K562 (cell line): ENCODE data around the gene TP53RK. TPM values are rescaled to one million over a fixed set of nuclear protein-coding genes. Genes with fewer than 3 reads are reported as not detected.

Experiments used
- ATAC-seq: fragments of 200-7000 bp; cut with Tn5 transposase; 3 replicates; pipeline ENCODE4 v1.9.1; 2020; ENCODE audit warnings: moderate library complexity
- BruUV-seq: library from RNA; stranded (reverse); fragments of 400-500 nt; replicated peaks from 2 replicates; lab custom pipeline; 2021; lab: Mats Ljungman, UMichigan
- CTCF ChIA-PET: fragments of 300-600 bp; formaldehyde crosslinking; extraction: SDS; loops from one replicate; lab custom pipeline; 2021; ENCODE audit warnings: low intra/inter-chr PET ratio; lab: Yijun Ruan, JAX
- POLR2A ChIA-PET: fragments of 300-600, 350-650 bp; sonication (Branson Sonifier 250); formaldehyde crosslinking; extraction: SDS; loops from one replicate; lab custom pipeline; 2021; ENCODE audit warnings: antibody characterized with exemption, inconsistent platforms; lab: Yijun Ruan, JAX
- DNase-seq, 4 experiments: peaks; one replicate each; pipeline versions ENCODE4 v3.0.0 to v3.0.0-alpha.2; 2011 to 2018; ENCODE audit warnings: low spot score in 3 of 4, mixed read lengths in 3 of 4; ENCODE audit errors: extremely low read depth in 1 of 4
- FAIRE-seq: peaks from 2 replicates; lab custom pipeline; 2011; peaks lifted over from hg19 to GRCh38; lab: Jason Lieb, UNC
- H2AFZ ChIP-seq: 2 replicates; pipeline ENCODE4 v1.6.0; 2011; ENCODE audit warnings: low read depth, low read length, control low read depth, inconsistent platforms
- H3K27ac ChIP-seq: fragments of 200-600 bp; 3 replicates; pipeline ENCODE4 v1.8.0; 2011; ENCODE audit warnings: low read depth, mild to moderate bottlenecking, control low read depth, inconsistent platforms, low read length, moderate library complexity, mixed read lengths; ENCODE audit errors: extremely low read depth
- H3K27me3 ChIP-seq, 2 experiments: fragments of 300-600 bp in 1 of 2; 2 replicates in 1 of 2; 3 replicates in 1 of 2; pipeline versions ENCODE4 v1.6.0 to v1.8.0; 2011; ENCODE audit warnings: inconsistent platforms in 2 of 2, low read length in 2 of 2, mild to moderate bottlenecking in 1 of 2, mixed read lengths in 1 of 2, moderate library complexity in 1 of 2; ENCODE audit not compliant: control insufficient read depth in 2 of 2, insufficient read depth in 2 of 2
- H3K36me3 ChIP-seq: fragments of 300-600 bp; 3 replicates; pipeline ENCODE4 v1.8.0; 2011; ENCODE audit warnings: mild to moderate bottlenecking, low read length, inconsistent platforms; ENCODE audit not compliant: control insufficient read depth, insufficient read depth
- H3K4me1 ChIP-seq, 2 experiments: fragments of 200-600 bp in 1 of 2; replicated peaks in 1 of 2; 2 replicates in 1 of 2; 3 replicates in 1 of 2; pipeline versions ENCODE4 v1.5.1 to v1.8.0; 2011; ENCODE audit warnings: inconsistent platforms in 2 of 2, low read length in 2 of 2, mild to moderate bottlenecking in 1 of 2, mixed read lengths in 1 of 2, moderate library complexity in 1 of 2; ENCODE audit not compliant: control insufficient read depth in 2 of 2, insufficient read depth in 2 of 2
- H3K4me2 ChIP-seq: 2 replicates; pipeline ENCODE4 v1.6.1; 2011; ENCODE audit warnings: low read length, control low read depth, inconsistent platforms, mixed read lengths; ENCODE audit not compliant: insufficient read depth
- H3K4me3 ChIP-seq: fragments of 200-600 bp; sonication (generic), shearing (Covaris generic); 2 replicates; pipeline ENCODE4 v1.5.1; 2016; ENCODE audit warnings: control low read depth, inconsistent platforms
- H3K79me2 ChIP-seq: fragments of 200-600 bp; 3 replicates; pipeline ENCODE4 v1.8.0; 2011; ENCODE audit warnings: low read length, inconsistent platforms; ENCODE audit not compliant: control insufficient read depth, insufficient read depth
- H3K9ac ChIP-seq, 2 experiments: 2 replicates each; pipeline versions ENCODE4 v1.6.0 to v1.6.1; 2011; ENCODE audit warnings: low read depth in 2 of 2, low read length in 2 of 2, control low read depth in 1 of 2, inconsistent platforms in 1 of 2, mild to moderate bottlenecking in 1 of 2, mixed read lengths in 1 of 2; ENCODE audit not compliant: insufficient read depth in 1 of 2
- H3K9me1 ChIP-seq: one replicate; pipeline ENCODE4 v1.6.0; 2011; ENCODE audit warnings: inconsistent platforms, mild to moderate bottlenecking, low read length, moderate library complexity; ENCODE audit not compliant: control insufficient read depth, insufficient read depth
- H3K9me3 ChIP-seq: replicated peaks from 2 replicates; pipeline ENCODE4 v1.5.1; 2011; ENCODE audit warnings: low read depth, low read length, inconsistent platforms; ENCODE audit not compliant: control insufficient read depth, insufficient read depth
- H4K20me1 ChIP-seq: replicated peaks from 2 replicates; pipeline ENCODE4 v1.6.1; 2011; ENCODE audit warnings: low read length, inconsistent platforms, mixed read lengths; ENCODE audit not compliant: control insufficient read depth, insufficient read depth
- BACH1 ChIP-seq: fragments of 200-800 bp; sonication (Bioruptor generic); IDR thresholded peaks from 2 replicates; pipeline ENCODE4 v1.6.1; 2016; ENCODE audit warnings: missing genetic modification characterization, missing compliant biosample characterization
- BCL6 ChIP-seq: fragments of 250-450 bp; sonication (Bioruptor Pico); IDR thresholded peaks from 2 replicates; pipeline ENCODE4 v1.4.0; 2020
- HEY1 ChIP-seq: fragments of 250-450 bp; sonication (Bioruptor Pico); IDR thresholded peaks from 2 replicates; pipeline ENCODE4 v1.5.0; 2020; ENCODE audit warnings: mild to moderate bottlenecking, moderate library complexity, borderline replicate concordance
- HMGN3 ChIP-seq: IDR thresholded peaks from 2 replicates; pipeline ENCODE4 v1.6.1; 2011; ENCODE audit warnings: borderline replicate concordance, low read depth, mild to moderate bottlenecking, mixed read lengths, low read length; ENCODE audit not compliant: insufficient read length; ENCODE audit errors: extremely low read depth
- RAD51 ChIP-seq: fragments of 450-650 bp; IDR thresholded peaks from 2 replicates; pipeline ENCODE4 v1.7.1; 2016; ENCODE audit warnings: low read depth, mild to moderate bottlenecking, borderline replicate concordance
- TCFL5 ChIP-seq: fragments of 250-450 bp; sonication (Bioruptor Pico); conservative IDR thresholded peaks from 2 replicates; pipeline ENCODE4 v1.6.1; 2021; ENCODE audit warnings: mild to moderate bottlenecking, moderate library complexity, matching md5 sums
- ZNF133 ChIP-seq: fragments of 250-450 bp; sonication (Bioruptor Pico); IDR thresholded peaks from 2 replicates; pipeline ENCODE4 v1.4.0; 2020; ENCODE audit warnings: mild to moderate bottlenecking
- ZNF57 ChIP-seq: fragments of 450-650 bp; formaldehyde crosslinking; IDR thresholded peaks from 2 replicates; pipeline ENCODE4 v1.4.0; 2020; ENCODE audit warnings: mild to moderate bottlenecking, moderate library complexity
- WGBS: fragments of 100-300 bp; shearing (Covaris generic); methylation state at CpG from one replicate; pipeline ENCODE4 v1.1.6; 2016; ENCODE audit warnings: low coverage, mixed read lengths; ENCODE audit not compliant: insufficient coverage; ENCODE audit errors: missing lambda C conversion rate; 5-methylcytosine and 5-hydroxymethylcytosine counted together
- in situ Hi-C: fragments of 300-500 bp; cut with MboI; formaldehyde crosslinking; loops from 4 replicates; pipeline ENCODE4 v1.15.0; 2018; ENCODE audit warnings: inconsistent platforms, mixed read lengths
- intact Hi-C: fragments of 100-400 bp; cut with micrococcal nuclease; formaldehyde crosslinking; loops from 2 replicates; pipeline ENCODE4 v1.14.2; 2022
- polyA plus RNA-seq, 8 experiments: library from polyadenylated mRNA; depleted of rRNA in 4 of 8; stranded (reverse) in 5 of 8; unstranded in 3 of 8; fragments of >200 nt; fragmentation: Nextera tagmentation in 2 of 8; fragmentation: Illumina TruSeq in 1 of 8; extraction: Ambion mirVana in 2 of 8; extraction: Trizol in 1 of 8; gene quantifications; 2 replicates each; pipeline versions ENCODE4 v1.2.1 to v1.2.3, GENCODE V29; 2011 to 2014; ENCODE audit warnings: inconsistent platforms in 1 of 8, missing spikeins in 1 of 8
- total RNA-seq, 7 experiments: library from RNA; depleted of rRNA in 6 of 7; stranded (reverse); fragments of >200 nt in 6 of 7; fragmentation: Illumina TruSeq in 2 of 7; extraction: Trizol in 2 of 7; gene quantifications; 2 replicates each; pipeline versions ENCODE4 v1.2.1 to v1.2.3, GENCODE V29; 2011 to 2021; ENCODE audit warnings: low replicate concordance in 1 of 7
- TF ChIP-seq, protein P1 (sequence below): fragments of 250-450 bp; sonication (Bioruptor Pico); IDR thresholded peaks from 2 replicates; pipeline ENCODE4 v1.8.0; 2021; ENCODE audit warnings: mild to moderate bottlenecking, moderate library complexity
- TF ChIP-seq, protein P2 (sequence below), 2 experiments: fragments of 450-650 bp; formaldehyde crosslinking in 1 of 2; IDR thresholded peaks; 2 replicates each; pipeline versions ENCODE4 v1.4.0 to v1.6.1; 2014 to 2020; ENCODE audit warnings: mild to moderate bottlenecking in 2 of 2, borderline replicate concordance in 1 of 2, low read depth in 1 of 2

The TP53RK gene
- total and polyA plus RNA-seq, 9 of the 15 experiments (the other 6 are each of a cell fraction or from before 2014, with no cell fraction given): 2.9 to 43.5 (median 17.2) TPM

- H3K9me1 ChIP-seq: no peaks in the 10 kb centered on the region
- no peaks in the 10 kb centered on the region for H3K27me3 ChIP-seq
- in situ Hi-C loops: no loop called here
- 0 out of 5 replicates have a peak, but pooled peaks cover 0 to 5% of the 10 kb centered on the region in 2 experiments for H3K4me1 ChIP-seq
- peaks cover 3% of the 10 kb centered on the region; the same call in 1 of the 2 replicates for H3K9me3 ChIP-seq
- H4K20me1 ChIP-seq: no peaks in the 10 kb centered on the region
- no peak overlapping the region for H3K9ac ChIP-seq
- no TSS peak for BruUV-seq
- H3K27ac ChIP-seq: no peak overlapping the region
- no peaks in the 10 kb centered on the region for H3K36me3 ChIP-seq
- DNase-seq (no peak), FAIRE-seq (no peak), ATAC-seq (no peak)
- intact Hi-C loops: loop anchor here (5.0 kb wide), 1 partner anchor 180 kb away; no protein-coding TSS in a partner anchor
- WGBS: 13% methylated on average over 4 of the region's 5 CpGs
- CTCF ChIA-PET: no interaction called here
- H3K4me2 ChIP-seq: no peak overlapping the region
- POLR2A ChIA-PET: interaction anchor here (0.5 to 0.9 kb wide), 3 partner anchors 13 to 1207 kb away, joined by 3 to 4 read pairs (median 3); partner anchors contain the start of gene TP53RK
- H3K79me2 ChIP-seq: no peaks in the 10 kb centered on the region
- no peak overlapping the region for H3K4me3 ChIP-seq
- TF ChIP-seq HMGN3 (no peak), BCL6 (CRISPR knock-in tag) (no peak), BACH1 (no peak), ZNF57 (CRISPR knock-in tag) (no peak), HEY1 (CRISPR knock-in tag) (no peak), TCFL5 (CRISPR knock-in tag) (no peak), ZNF133 (CRISPR knock-in tag) (no peak), RAD51 (no peak)
- TF ChIP-seq, protein P1, sequence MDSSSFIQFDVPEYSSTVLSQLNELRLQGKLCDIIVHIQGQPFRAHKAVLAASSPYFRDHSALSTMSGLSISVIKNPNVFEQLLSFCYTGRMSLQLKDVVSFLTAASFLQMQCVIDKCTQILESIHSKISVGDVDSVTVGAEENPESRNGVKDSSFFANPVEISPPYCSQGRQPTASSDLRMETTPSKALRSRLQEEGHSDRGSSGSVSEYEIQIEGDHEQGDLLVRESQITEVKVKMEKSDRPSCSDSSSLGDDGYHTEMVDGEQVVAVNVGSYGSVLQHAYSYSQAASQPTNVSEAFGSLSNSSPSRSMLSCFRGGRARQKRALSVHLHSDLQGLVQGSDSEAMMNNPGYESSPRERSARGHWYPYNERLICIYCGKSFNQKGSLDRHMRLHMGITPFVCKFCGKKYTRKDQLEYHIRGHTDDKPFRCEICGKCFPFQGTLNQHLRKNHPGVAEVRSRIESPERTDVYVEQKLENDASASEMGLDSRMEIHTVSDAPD (CRISPR knock-in tag): no peak
- TF ChIP-seq, protein P2, sequence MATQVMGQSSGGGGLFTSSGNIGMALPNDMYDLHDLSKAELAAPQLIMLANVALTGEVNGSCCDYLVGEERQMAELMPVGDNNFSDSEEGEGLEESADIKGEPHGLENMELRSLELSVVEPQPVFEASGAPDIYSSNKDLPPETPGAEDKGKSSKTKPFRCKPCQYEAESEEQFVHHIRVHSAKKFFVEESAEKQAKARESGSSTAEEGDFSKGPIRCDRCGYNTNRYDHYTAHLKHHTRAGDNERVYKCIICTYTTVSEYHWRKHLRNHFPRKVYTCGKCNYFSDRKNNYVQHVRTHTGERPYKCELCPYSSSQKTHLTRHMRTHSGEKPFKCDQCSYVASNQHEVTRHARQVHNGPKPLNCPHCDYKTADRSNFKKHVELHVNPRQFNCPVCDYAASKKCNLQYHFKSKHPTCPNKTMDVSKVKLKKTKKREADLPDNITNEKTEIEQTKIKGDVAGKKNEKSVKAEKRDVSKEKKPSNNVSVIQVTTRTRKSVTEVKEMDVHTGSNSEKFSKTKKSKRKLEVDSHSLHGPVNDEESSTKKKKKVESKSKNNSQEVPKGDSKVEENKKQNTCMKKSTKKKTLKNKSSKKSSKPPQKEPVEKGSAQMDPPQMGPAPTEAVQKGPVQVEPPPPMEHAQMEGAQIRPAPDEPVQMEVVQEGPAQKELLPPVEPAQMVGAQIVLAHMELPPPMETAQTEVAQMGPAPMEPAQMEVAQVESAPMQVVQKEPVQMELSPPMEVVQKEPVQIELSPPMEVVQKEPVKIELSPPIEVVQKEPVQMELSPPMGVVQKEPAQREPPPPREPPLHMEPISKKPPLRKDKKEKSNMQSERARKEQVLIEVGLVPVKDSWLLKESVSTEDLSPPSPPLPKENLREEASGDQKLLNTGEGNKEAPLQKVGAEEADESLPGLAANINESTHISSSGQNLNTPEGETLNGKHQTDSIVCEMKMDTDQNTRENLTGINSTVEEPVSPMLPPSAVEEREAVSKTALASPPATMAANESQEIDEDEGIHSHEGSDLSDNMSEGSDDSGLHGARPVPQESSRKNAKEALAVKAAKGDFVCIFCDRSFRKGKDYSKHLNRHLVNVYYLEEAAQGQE (IDR thresholded peaks at IDR 0.05; ENCODE audit: borderline replicate concordance): no peak
- TF ChIP-seq, protein P2 (CRISPR knock-in tag; IDR thresholded peaks at IDR 0.05; ENCODE audit: low read depth): no peak
- H2AFZ ChIP-seq: peak overlapping the region; percentile 61; the same call in 1 of the 2 replicates
Measured at GRCh38 chr20:46701986-46702385, 12.7 kb upstream of the TP53RK start.
